GM12878 (cell line): Measurements from ENCODE around the gene PRC1.

Experiments
- CREB1 ChIP-seq: IDR thresholded peaks from 2 replicates; pipeline ENCODE4 v1.6.1; 2012; ENCODE audit warnings: low read depth, mild to moderate bottlenecking, inconsistent platforms
- EP300 ChIP-seq, 2 experiments: fragments of 150-350 bp in 1 of 2; IDR thresholded peaks; 2 replicates each; pipeline ENCODE4 v1.6.1; 2011 to 2012; ENCODE audit warnings: low read depth in 2 of 2, low read length in 2 of 2, borderline replicate concordance in 1 of 2, improper control_type of control experiment in 1 of 2, inconsistent platforms in 1 of 2; ENCODE audit not compliant: control insufficient read depth in 1 of 2
- KAT2A ChIP-seq: conservative IDR thresholded peaks from 2 replicates; pipeline ENCODE4 v1.6.1; 2011; ENCODE audit warnings: low read depth, low read length; ENCODE audit not compliant: control insufficient read depth
- MYC ChIP-seq: IDR thresholded peaks from 2 replicates; pipeline ENCODE4 v1.6.1; 2011; ENCODE audit warnings: mild to moderate bottlenecking, low read length, moderate library complexity, inconsistent platforms; ENCODE audit not compliant: insufficient read depth, insufficient replicate concordance, insufficient read length, severe bottlenecking
- NFIC ChIP-seq: IDR thresholded peaks from 2 replicates; pipeline ENCODE4 v1.6.1; 2012; ENCODE audit warnings: low read depth, mild to moderate bottlenecking, inconsistent platforms, low read length, moderate library complexity
- POLR2A ChIP-seq: IDR thresholded peaks from 2 replicates; pipeline ENCODE4 v1.6.1; 2011; ENCODE audit warnings: low read depth, mild to moderate bottlenecking, low read length
- TF ChIP-seq, protein P1 (sequence below), 3 experiments: IDR thresholded peaks in 2 of 3; conservative IDR thresholded peaks in 1 of 3; 2 replicates each; pipeline ENCODE4 v1.5.1; 2011; ENCODE audit warnings: low read depth in 3 of 3, low read length in 3 of 3, mild to moderate bottlenecking in 3 of 3, control low read depth in 2 of 3, moderate library complexity in 2 of 3, inconsistent platforms in 1 of 3, mixed read lengths in 1 of 3; ENCODE audit not compliant: control insufficient read depth in 2 of 3, insufficient read depth in 1 of 3; ENCODE audit errors: extremely low read depth in 1 of 3

- TF ChIP-seq POLR2A (no peak), CREB1 (no peak), MYC (no peak), KAT2A (no peak), EP300 (IDR thresholded peaks at IDR 0.05; ENCODE audit: borderline replicate concordance in 1 of 2, control insufficient read depth in 1 of 2, low read depth in 2 of 2, low read length in 2 of 2) (no peak), NFIC (no peak)
- TF ChIP-seq, protein P1, sequence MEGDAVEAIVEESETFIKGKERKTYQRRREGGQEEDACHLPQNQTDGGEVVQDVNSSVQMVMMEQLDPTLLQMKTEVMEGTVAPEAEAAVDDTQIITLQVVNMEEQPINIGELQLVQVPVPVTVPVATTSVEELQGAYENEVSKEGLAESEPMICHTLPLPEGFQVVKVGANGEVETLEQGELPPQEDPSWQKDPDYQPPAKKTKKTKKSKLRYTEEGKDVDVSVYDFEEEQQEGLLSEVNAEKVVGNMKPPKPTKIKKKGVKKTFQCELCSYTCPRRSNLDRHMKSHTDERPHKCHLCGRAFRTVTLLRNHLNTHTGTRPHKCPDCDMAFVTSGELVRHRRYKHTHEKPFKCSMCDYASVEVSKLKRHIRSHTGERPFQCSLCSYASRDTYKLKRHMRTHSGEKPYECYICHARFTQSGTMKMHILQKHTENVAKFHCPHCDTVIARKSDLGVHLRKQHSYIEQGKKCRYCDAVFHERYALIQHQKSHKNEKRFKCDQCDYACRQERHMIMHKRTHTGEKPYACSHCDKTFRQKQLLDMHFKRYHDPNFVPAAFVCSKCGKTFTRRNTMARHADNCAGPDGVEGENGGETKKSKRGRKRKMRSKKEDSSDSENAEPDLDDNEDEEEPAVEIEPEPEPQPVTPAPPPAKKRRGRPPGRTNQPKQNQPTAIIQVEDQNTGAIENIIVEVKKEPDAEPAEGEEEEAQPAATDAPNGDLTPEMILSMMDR (IDR thresholded peaks at IDR 0.05 in 2 of 3, conservative IDR thresholded peaks at IDR 0.05 in 1 of 3; ENCODE audit: control insufficient read depth in 2 of 3, extremely low read depth in 1 of 3, insufficient read depth in 1 of 3, low read depth in 3 of 3, low read length in 3 of 3): no peak
These were observed 29.4 kb upstream of the PRC1 start for GRCh38 chr15:91023720-91024119.
